ENCODE data around the gene ATP10B.

The ATP10B gene

DNA sequence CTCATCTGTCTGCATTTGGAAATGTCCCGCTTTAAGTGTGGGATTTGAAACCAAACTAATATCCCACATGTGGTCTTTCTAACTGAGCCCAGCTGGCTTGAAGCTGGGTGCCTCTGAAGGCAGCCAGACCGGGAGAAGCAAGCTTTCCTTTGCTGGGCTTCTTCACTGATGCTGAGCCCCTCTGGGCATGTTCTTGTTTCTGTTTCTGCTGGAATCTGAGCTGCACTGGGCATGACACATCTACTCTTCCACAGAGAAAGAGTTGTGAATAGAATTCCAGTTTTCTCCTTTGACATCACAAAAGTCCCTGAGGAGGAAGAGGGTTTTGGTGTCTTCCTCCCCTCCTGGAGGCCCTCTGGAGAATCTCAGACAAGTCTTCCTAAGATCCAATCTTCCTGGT, 179.5 kb downstream of the ATP10B start:
- no peak for DNase-seq
- no peak overlapping the region for H3K4me3 ChIP-seq (ENCODE audit: low read depth, low read length)
- no peaks in the 10 kb centered on the region for H3K27me3 ChIP-seq (replicated peaks)
- H3K27ac ChIP-seq, result no peak overlapping the region
- H3K36me3 ChIP-seq (replicated peaks), result no peaks in the 10 kb centered on the region
- no peak for TF ChIP-seq CTCF (IDR thresholded peaks at IDR 0.05; ENCODE audit: low read depth, low read length, missing control alignments)
- in situ Hi-C loops (cut with HindIII; ENCODE audit: low pct_ligation_motif_present, low sequenced_read_pairs), result no loop called here

- Histone ChIP-seq H3K27ac (no peak overlapping the region), H3K36me3 (replicated peaks) (no peaks in the 10 kb centered on the region), H3K27me3 (replicated peaks) (no peaks in the 10 kb centered on the region), H3K4me3 (ENCODE audit: low read depth, low read length) (no peak overlapping the region)
- no peak for TF ChIP-seq CTCF (IDR thresholded peaks at IDR 0.05; ENCODE audit: low read depth, low read length, missing control alignments)
- in situ Hi-C loops (cut with HindIII; ENCODE audit: low pct_ligation_motif_present, low sequenced_read_pairs), result no loop called here
- DNase-seq, result no peak
Measured at GRCh38 chr5:160668356-160668755, 183.7 kb downstream of the ATP10B start.

- H3K36me3 ChIP-seq (replicated peaks), result no peaks in the 10 kb centered on the region
- in situ Hi-C loops (cut with HindIII; ENCODE audit: low pct_ligation_motif_present, low sequenced_read_pairs), result no loop called here
- TF ChIP-seq CTCF (IDR thresholded peaks at IDR 0.05; ENCODE audit: low read depth, low read length, missing control alignments), result no peak
Measured at GRCh38 chr5:160667160-160667559, 184.9 kb downstream of the ATP10B start.

DNA sequence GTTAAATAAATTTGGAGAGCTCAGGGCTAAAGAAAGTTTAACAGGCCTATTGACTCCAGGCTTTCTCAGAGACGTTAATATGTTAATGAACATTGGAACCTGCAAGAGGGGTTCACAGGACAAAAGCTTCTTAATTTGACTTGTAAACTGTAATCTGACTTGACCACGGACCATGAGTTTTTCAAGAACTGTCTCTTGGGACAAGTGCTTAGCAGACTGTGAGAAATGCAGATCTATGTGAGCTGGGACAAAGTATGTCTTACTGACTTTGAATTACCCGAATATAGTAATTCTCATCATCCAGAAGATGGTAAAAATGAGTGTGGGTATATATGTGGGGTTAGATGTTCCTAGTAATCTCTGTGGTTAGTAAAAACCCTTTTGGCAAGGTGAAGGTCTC, 186.6 kb downstream of the ATP10B start:
- no peak for TF ChIP-seq CTCF (IDR thresholded peaks at IDR 0.05; ENCODE audit: low read depth, low read length, missing control alignments)
- DNase-seq, result no peak
- Histone ChIP-seq H3K36me3 (replicated peaks) (no peaks in the 10 kb centered on the region), H3K27ac (no peak overlapping the region), H3K4me3 (ENCODE audit: low read depth, low read length) (no peak overlapping the region), H3K27me3 (replicated peaks) (no peaks in the 10 kb centered on the region)
- in situ Hi-C loops (cut with HindIII; ENCODE audit: low pct_ligation_motif_present, low sequenced_read_pairs), result no loop called here

More at GRCh38 chr5:160667160-160667559, 184.9 kb downstream of the ATP10B start:
- H3K27ac ChIP-seq, result no peak overlapping the region
- H3K4me3 ChIP-seq (ENCODE audit: low read depth, low read length), result no peak overlapping the region
- no peak for DNase-seq
- H3K27me3 ChIP-seq (replicated peaks), result no peaks in the 10 kb centered on the region

DNA sequence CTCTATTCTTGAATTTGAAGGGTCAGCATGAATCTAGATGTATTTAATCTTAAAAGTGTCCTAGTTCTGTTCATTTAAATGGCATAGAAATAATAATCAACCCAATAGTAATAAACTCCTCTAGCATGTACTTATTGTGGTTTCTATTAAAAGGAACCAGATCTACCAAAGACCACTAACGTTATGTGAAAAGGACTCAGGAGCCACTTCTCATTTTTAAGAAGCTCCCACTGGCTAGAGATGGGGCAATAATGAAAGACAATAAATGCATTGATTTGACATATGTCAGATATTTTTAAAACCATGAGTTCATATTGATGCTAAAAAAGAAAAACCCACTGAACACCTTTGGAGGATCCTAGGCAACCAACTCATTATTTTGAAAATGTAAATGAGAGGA, 191.9 kb downstream of the ATP10B start:
- DNase-seq, result no peak
- no peaks in the 10 kb centered on the region for H3K27me3 ChIP-seq (replicated peaks)
- H3K4me3 ChIP-seq (ENCODE audit: low read depth, low read length), result no peak overlapping the region
- no peaks in the 10 kb centered on the region for H3K36me3 ChIP-seq (replicated peaks)
- in situ Hi-C loops (cut with HindIII; ENCODE audit: low pct_ligation_motif_present, low sequenced_read_pairs), result no loop called here
- no peak for TF ChIP-seq CTCF (IDR thresholded peaks at IDR 0.05; ENCODE audit: low read depth, low read length, missing control alignments)
- no peak overlapping the region for H3K27ac ChIP-seq

GRCh38 chr5:160657622-160658458, 194.2 kb downstream of the ATP10B start:
- in situ Hi-C loops (cut with HindIII; ENCODE audit: low pct_ligation_motif_present, low sequenced_read_pairs), result no loop called here
- no peak for DNase-seq
- H3K27me3 ChIP-seq (replicated peaks), result no peaks in the 10 kb centered on the region
- no peak for TF ChIP-seq CTCF (IDR thresholded peaks at IDR 0.05; ENCODE audit: low read depth, low read length, missing control alignments)
- H3K4me3 ChIP-seq (ENCODE audit: low read depth, low read length), result no peak overlapping the region
- no peak overlapping the region for H3K27ac ChIP-seq
- H3K36me3 ChIP-seq (replicated peaks), result no peaks in the 10 kb centered on the region

Measured in brain microvascular endothelial cell (primary cell).